Esophagus muscularis mucosa (tissue), 4 donors: ENCODE results near the gene BHMT2. TPM values are rescaled to one million over a fixed set of nuclear protein-coding genes. Genes with fewer than 3 reads are reported as not detected.

Source experiments
- DNase-seq: peaks from one replicate; pipeline ENCODE4 v3.0.0-alpha.2; 2017; ENCODE audit errors: extremely low spot score
- H3K27ac ChIP-seq, 4 donors: fragments of 200-600 bp; sonication (generic); replicated peaks in 1 of 4; 1 replicate in 3 of 4; 2 replicates in 1 of 4; pipeline ENCODE4 v1.5.1; 2016 to 2019; ENCODE audit warnings: mild to moderate bottlenecking in 1 of 4
- H3K27me3 ChIP-seq, 4 donors: fragments of 200-600 bp; sonication (generic); one replicate each; pipeline versions ENCODE4 v1.5.1 to v1.6.0; 2016 to 2019
- H3K36me3 ChIP-seq, 4 donors: fragments of 200-600 bp; sonication (generic); one replicate each; pipeline ENCODE4 v1.5.1; 2016 to 2019
- H3K4me1 ChIP-seq, 4 donors: fragments of 200-600 bp; sonication (generic); one replicate each; pipeline ENCODE4 v1.5.1; 2016 to 2019
- H3K4me3 ChIP-seq, 4 donors: fragments of 200-600 bp; sonication (generic); 1 replicate in 2 of 4; 2 replicates in 2 of 4; pipeline ENCODE4 v1.5.1; 2016 to 2019; ENCODE audit warnings: mild to moderate bottlenecking in 4 of 4, moderate library complexity in 1 of 4
- H3K9me3 ChIP-seq, 4 donors: fragments of 200-600 bp; sonication (generic); 1 replicate in 3 of 4; 2 replicates in 1 of 4; pipeline ENCODE4 v1.5.1; 2016 to 2019
- EP300 ChIP-seq: sonication (generic); formaldehyde crosslinking; IDR thresholded peaks from one replicate; pipeline ENCODE4 v1.6.1; 2017; ENCODE audit warnings: antibody characterized with exemption
- POLR2A ChIP-seq: fragments of 450-650 bp; IDR thresholded peaks from one replicate; pipeline ENCODE4 v1.6.1; 2017; ENCODE audit warnings: antibody characterized with exemption, moderate library complexity, mild to moderate bottlenecking, low read depth
- POLR2AphosphoS5 ChIP-seq, 2 donors: sonication (generic); formaldehyde crosslinking; IDR thresholded peaks; one replicate each; pipeline ENCODE4 v1.6.1; 2017; ENCODE audit warnings: antibody characterized with exemption in 2 of 2
- WGBS: methylation state at CpG from one replicate; pipeline ENCODE4 v1.1.5; 2018; 5-methylcytosine and 5-hydroxymethylcytosine counted together
- intact Hi-C: fragments of 100-400 bp; cut with DNase I; formaldehyde crosslinking; loops from one replicate; pipeline ENCODE4 v1.15.1; 2023
- total RNA-seq, 4 donors: library from RNA; depleted of rRNA; stranded (reverse); fragments of >200 nt; gene quantifications; one replicate each; pipeline versions ENCODE4 v1.1.0 to v1.2.1, GENCODE V29; 2016
- TF ChIP-seq, protein P1 (sequence below), 3 experiments: fragments of 200-600 bp in 2 of 3; fragments of 450-650 bp in 1 of 3; sonication (generic) in 2 of 3; IDR thresholded peaks; one replicate each; pipeline ENCODE4 v1.5.1; 2017 to 2019; ENCODE audit warnings: antibody characterized with exemption in 3 of 3, mild to moderate bottlenecking in 2 of 3, moderate library complexity in 1 of 3

BHMT2 gene
- total RNA-seq, 4 donors from 2014 or later = 44.2 to 105 (median 64.1) TPM

DNA sequence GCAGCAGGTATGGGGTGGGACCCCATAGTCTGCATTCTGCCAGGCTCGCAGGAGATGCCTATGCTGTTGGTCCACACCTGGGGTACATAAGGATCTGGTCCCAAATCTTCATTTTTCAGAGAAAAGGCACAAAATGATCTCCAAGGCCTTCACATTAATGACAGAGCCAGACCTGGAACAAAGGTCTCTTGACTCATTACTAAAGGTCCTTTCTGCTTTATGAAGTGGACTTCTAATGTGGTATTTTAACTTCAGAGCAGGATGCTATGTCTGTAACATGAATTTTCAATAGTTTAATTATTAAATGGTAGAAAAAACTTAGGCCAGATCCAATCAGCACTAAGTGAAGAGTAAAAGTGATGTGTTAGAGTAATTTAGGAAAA is 38.1 kb upstream of the BHMT2 start:
- WGBS = 79% methylated on average over 1 of the region's 1 CpG
- TF ChIP-seq POLR2AphosphoS5 (IDR thresholded peaks at IDR 0.05) (no peak), POLR2A (no peak), EP300 (no peak)
- TF ChIP-seq, protein P1, sequence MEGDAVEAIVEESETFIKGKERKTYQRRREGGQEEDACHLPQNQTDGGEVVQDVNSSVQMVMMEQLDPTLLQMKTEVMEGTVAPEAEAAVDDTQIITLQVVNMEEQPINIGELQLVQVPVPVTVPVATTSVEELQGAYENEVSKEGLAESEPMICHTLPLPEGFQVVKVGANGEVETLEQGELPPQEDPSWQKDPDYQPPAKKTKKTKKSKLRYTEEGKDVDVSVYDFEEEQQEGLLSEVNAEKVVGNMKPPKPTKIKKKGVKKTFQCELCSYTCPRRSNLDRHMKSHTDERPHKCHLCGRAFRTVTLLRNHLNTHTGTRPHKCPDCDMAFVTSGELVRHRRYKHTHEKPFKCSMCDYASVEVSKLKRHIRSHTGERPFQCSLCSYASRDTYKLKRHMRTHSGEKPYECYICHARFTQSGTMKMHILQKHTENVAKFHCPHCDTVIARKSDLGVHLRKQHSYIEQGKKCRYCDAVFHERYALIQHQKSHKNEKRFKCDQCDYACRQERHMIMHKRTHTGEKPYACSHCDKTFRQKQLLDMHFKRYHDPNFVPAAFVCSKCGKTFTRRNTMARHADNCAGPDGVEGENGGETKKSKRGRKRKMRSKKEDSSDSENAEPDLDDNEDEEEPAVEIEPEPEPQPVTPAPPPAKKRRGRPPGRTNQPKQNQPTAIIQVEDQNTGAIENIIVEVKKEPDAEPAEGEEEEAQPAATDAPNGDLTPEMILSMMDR (IDR thresholded peaks at IDR 0.05) = no peak
- H3K36me3 ChIP-seq = peaks cover 0 to 3% (median 0%) of the 10 kb centered on the region in 4 donors
- no peak overlapping the region for H3K27ac ChIP-seq
- no peak overlapping the region for H3K4me3 ChIP-seq
- no peaks in the 10 kb centered on the region for H3K4me1 ChIP-seq
- H3K9me3 ChIP-seq = no peaks in the 10 kb centered on the region
- no peak for DNase-seq
- intact Hi-C loops = no loop called here
- H3K27me3 ChIP-seq = no peaks in the 10 kb centered on the region

DNA sequence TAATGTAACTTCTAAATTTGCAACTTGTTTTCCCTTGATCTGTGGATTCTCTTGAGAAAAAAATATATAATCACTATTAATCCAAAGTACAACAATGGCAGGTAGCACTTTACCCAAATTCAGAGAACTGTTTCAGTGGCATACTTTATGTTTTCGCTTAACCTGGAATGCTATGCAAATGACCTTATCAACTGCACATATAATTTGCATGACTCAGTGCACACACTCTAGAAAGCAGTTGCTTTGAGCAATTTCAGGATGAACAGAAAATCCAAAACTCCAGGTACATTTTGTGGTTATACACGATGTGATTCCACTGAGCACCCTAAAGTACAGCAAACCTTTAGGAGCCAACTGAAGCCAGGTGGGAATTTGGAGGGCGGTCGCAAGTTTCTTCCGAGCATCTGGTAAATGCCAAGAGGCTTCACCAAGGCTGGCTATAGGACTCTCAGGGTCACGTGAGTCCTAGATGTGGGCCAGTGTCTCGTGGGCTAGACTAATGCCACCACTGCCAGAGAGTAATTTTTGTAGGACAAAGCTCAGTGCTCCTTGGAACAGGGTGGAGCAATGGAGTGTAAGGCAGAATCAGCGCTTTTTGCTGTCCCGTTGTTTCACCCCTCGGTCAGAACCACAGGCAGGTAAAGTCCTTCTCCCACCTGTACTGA is 37.4 kb upstream of the BHMT2 start:
- no peak for DNase-seq
- Histone ChIP-seq H3K27me3 (no peaks in the 10 kb centered on the region), H3K4me3 (no peak overlapping the region), H3K9me3 (peaks cover 0 to 2% (median 0%) of the 10 kb centered on the region in 4 donors), H3K27ac (no peak overlapping the region), H3K36me3 (peaks cover 0 to 3% (median 0%) of the 10 kb centered on the region in 4 donors), H3K4me1 (no peaks in the 10 kb centered on the region)
- intact Hi-C loops = no loop called here
- TF ChIP-seq, protein P1 (IDR thresholded peaks at IDR 0.05) = no peak
- TF ChIP-seq EP300 = no peak
- no peak for TF ChIP-seq POLR2AphosphoS5 (IDR thresholded peaks at IDR 0.05)
- no peak for TF ChIP-seq POLR2A
- WGBS = 94% methylated on average over 10 of the region's 10 CpGs

DNA sequence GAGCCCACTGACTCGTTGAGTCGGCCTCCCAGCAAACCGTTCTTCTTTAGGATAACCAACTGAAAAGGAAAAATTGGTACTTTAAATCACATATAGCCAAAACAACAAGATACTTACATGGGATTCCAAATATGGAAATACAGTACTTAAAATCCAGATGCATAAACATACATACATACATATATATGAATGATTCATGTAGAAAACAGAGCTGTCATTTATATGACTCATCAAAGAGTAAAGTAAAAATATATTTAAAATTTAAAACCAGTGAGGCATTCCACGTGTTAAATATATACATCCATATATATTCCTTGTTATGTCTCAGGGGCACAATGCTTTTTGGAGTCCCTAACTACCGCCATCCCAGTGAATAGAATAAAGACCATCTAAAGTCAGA is 36.8 kb upstream of the BHMT2 start:
- Histone ChIP-seq H3K27ac (no peak overlapping the region), H3K4me3 (no peak overlapping the region), H3K27me3 (no peaks in the 10 kb centered on the region), H3K9me3 (peaks cover 0 to 2% (median 0%) of the 10 kb centered on the region in 4 donors), H3K4me1 (no peaks in the 10 kb centered on the region), H3K36me3 (peaks cover 0 to 3% (median 0%) of the 10 kb centered on the region in 4 donors)
- 93% methylated on average over 5 of the region's 5 CpGs for WGBS
- intact Hi-C loops = no loop called here
- TF ChIP-seq, protein P1 (IDR thresholded peaks at IDR 0.05) = no peak
- no peak for TF ChIP-seq POLR2A
- TF ChIP-seq EP300 = no peak
- no peak for TF ChIP-seq POLR2AphosphoS5 (IDR thresholded peaks at IDR 0.05)
- DNase-seq = no peak

DNA sequence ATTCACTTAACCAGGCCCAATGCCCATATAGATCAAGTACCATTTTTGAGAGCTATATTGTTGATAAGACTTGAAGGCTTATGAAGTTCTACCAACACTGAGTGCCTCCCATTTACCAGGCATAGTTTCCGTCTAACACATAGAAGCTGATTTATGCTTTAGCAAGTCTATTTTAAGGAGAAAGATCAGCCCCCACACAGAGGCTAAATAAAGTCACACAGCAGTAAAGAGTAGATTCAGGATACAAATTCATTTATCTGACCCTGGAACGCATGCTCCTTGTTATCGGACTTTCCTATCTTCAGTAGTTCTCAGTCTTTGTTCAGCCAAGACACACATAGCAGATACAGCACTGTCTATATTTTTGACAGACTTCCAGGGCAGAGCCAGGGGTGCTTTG is 34.3 kb upstream of the BHMT2 start:
- Histone ChIP-seq H3K4me3 (no peak overlapping the region), H3K36me3 (peaks cover 0 to 3% (median 0%) of the 10 kb centered on the region in 4 donors), H3K4me1 (no peaks in the 10 kb centered on the region), H3K9me3 (peaks cover 0 to 2% (median 0%) of the 10 kb centered on the region in 4 donors), H3K27me3 (no peaks in the 10 kb centered on the region), H3K27ac (no peak overlapping the region)
- TF ChIP-seq EP300 (no peak), POLR2A (no peak), POLR2AphosphoS5 (IDR thresholded peaks at IDR 0.05) (no peak)
- TF ChIP-seq, protein P1 (IDR thresholded peaks at IDR 0.05) = no peak
- WGBS = 96% methylated on average over 3 of the region's 3 CpGs
- no peak for DNase-seq
- intact Hi-C loops = no loop called here

DNA sequence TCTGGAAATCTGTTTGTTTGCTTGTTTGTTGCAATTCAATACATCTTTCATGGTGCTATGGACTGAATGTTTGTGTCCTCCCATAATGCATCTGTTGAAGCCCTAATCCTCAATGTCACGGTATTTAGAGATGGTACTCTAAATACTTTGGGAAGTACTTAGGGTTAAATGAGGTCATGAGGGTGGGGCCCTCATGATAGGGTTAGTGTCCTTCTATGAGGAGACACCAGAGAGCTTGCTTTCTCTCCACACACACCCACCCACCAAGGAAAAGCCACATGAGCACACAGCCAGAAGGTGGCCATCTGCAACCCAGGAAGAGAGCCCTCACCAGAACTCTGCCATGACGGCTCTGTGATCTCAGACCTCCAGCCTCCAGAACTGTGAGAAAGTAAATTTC is 32.8 kb upstream of the BHMT2 start:
- no peak for DNase-seq
- no peaks in the 10 kb centered on the region for H3K4me1 ChIP-seq
- H3K9me3 ChIP-seq = peaks cover 0 to 2% (median 0%) of the 10 kb centered on the region in 4 donors
- no peak for TF ChIP-seq POLR2AphosphoS5 (IDR thresholded peaks at IDR 0.05)
- no peak for TF ChIP-seq POLR2A
- no peak for TF ChIP-seq EP300
- TF ChIP-seq, protein P1 (IDR thresholded peaks at IDR 0.05) = no peak
- H3K36me3 ChIP-seq = peaks cover 0 to 3% (median 0%) of the 10 kb centered on the region in 4 donors
- intact Hi-C loops = no loop called here
- H3K4me3 ChIP-seq = no peak overlapping the region
- no peaks in the 10 kb centered on the region for H3K27me3 ChIP-seq
- WGBS = 86% methylated on average over 2 of the region's 2 CpGs
- no peak overlapping the region for H3K27ac ChIP-seq
